ENCODE results near the gene ZNF561.
"Not testable (repeated sequence)": the region's sequence is repeated elsewhere in the genome, so short reads cannot be mapped to it uniquely, and the experiment has no call there.

Gene ZNF561

DNA sequence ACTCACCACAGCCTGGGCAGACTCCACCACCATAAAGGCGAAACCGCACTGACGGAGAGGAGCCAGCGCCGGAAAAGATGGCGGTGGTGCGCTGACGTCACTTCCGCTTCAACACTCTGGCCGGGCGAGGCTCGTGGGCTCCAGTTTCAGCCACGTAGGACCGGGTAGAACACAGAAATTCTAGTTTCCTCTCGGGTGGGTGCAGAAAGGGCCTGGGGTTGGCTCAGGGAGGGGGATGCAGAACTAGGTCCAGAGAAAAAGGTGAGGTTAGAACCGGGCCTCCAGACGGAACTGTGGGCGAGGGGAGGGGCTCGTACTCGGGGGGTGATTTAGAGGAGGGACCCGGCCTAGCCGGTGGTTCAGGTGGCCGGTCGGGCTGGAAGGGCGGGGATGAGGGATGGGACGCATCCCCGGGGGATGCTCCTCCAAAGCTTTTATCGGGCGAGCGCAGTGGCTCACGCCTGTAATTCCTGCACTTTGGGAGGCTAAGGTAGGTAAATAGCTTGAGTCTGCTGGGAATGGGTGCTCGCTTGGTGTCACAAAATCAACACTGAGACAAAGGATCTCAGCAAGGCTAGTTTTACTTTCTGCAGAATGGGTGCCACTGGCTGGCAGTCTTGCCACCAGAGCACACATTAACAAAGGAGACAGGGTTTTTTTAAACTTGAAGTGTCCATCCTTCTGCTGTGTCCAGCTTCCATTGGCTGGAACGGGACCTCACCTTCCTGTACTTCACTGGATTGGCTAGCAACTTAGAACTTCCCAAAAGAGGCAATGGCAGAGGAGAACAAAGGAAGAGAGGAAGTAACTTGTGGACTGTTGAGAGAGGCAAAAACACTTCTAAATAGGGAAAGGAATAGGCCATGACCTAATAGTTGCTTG is at the start of gene ZNF561:
ZNF561 (minus strand) TSS at position 77 of the 882 bp plus-strand sequence. CDS start 1,776 bp downstream, outside the sequence.
- peak within 1 kb of the TSS; percentile 98 for H3K9ac ChIP-seq (ENCODE audit: low read depth, low read length)
- H3K27me3 ChIP-seq (ENCODE audit: control insufficient read depth, insufficient read depth, low read length): no peaks in the 10 kb centered on the region
- peaks cover 32% of the 10 kb centered on the region for H3K36me3 ChIP-seq (ENCODE audit: control insufficient read depth, insufficient read depth, low read length)
- H3K4me3 ChIP-seq (ENCODE audit: low read depth, low read length): peak within 1 kb of the TSS; percentile 82
- no peaks in the 10 kb centered on the region for H3K9me3 ChIP-seq (ENCODE audit: control insufficient read depth, insufficient read depth, low read length)
- peaks cover 7% of the 10 kb centered on the region for H3K4me1 ChIP-seq (ENCODE audit: control insufficient read depth, insufficient read depth, low read length)
- peak within 1 kb of the TSS; percentile 97 for H3K27ac ChIP-seq (ENCODE audit: low read depth, low read length)

DNA sequence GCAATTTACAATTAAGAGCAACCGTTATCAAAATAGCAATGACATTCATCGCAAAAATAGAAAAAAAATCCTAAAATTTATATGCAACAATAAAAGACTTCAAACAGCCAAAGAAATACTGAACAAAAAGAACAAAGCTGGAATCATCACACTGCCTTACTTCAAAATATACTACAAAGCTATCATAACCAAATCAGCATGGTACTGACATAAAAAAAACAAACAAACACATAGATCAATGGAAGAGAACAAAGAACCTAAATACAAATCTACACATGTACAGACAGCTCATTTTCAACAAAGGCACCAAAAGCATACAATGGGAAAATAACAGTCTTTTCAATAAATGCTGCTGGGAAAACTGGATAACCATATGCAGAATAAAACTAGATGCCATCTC is 47.5 kb upstream of the ZNF561 start:
- Histone ChIP-seq H3K27me3 (ENCODE audit: control insufficient read depth, insufficient read depth, low read length) (no peaks in the 10 kb centered on the region), H3K4me1 (ENCODE audit: control insufficient read depth, insufficient read depth, low read length) (no peaks in the 10 kb centered on the region), H3K27ac (ENCODE audit: low read depth, low read length) (no peak overlapping the region), H3K9me3 (ENCODE audit: control insufficient read depth, insufficient read depth, low read length) (peaks cover 9% of the 10 kb centered on the region), H3K36me3 (ENCODE audit: control insufficient read depth, insufficient read depth, low read length) (peaks cover 24% of the 10 kb centered on the region), H3K4me3 (ENCODE audit: low read depth, low read length) (no peak overlapping the region), H3K9ac (ENCODE audit: low read depth, low read length) (no peak overlapping the region)

DNA sequence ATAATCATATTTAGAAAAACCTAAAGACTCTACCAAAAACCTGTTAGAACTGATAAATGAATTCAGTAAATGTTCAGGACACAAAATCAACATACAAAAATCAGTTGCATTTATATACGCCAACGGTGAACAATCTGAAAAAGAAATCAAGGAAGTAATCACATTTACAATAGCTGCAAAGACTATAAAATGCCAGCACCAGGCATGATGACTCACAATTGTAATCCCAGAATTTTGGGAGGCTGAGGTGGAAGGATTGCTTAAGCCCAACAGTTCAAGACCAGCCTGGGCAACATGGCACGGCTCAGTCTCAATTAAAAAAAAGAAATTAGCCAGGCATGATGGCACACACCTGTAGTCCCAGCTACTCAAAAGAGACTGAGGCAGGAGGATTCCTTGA is 46.9 kb upstream of the ZNF561 start:
- no peak overlapping the region for H3K9ac ChIP-seq (ENCODE audit: low read depth, low read length)
- H3K4me1 ChIP-seq (ENCODE audit: control insufficient read depth, insufficient read depth, low read length): no peaks in the 10 kb centered on the region
- H3K27me3 ChIP-seq (ENCODE audit: control insufficient read depth, insufficient read depth, low read length): no peaks in the 10 kb centered on the region
- no peak overlapping the region for H3K27ac ChIP-seq (ENCODE audit: low read depth, low read length)
- no peak overlapping the region for H3K4me3 ChIP-seq (ENCODE audit: low read depth, low read length)
- H3K36me3 ChIP-seq (ENCODE audit: control insufficient read depth, insufficient read depth, low read length): peaks cover 18% of the 10 kb centered on the region
- H3K9me3 ChIP-seq (ENCODE audit: control insufficient read depth, insufficient read depth, low read length): peaks cover 3% of the 10 kb centered on the region

DNA sequence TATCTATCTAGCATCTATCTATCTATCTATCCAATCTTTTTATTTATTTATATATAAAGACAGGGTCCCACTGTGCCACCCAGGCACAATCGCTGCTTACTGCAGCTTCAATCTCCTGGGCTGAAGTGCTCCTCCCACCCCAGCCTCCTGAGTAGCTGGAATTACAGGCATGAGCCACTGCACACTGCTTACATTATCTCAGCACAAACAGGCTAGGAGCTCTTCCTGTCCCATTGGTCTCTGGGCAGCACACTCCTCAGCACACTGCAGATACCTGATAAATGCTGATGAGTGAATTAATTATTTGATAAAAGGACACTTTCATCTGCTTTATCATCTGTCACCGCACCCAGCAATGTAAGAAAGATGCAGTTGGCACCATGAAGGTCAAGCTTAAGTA is 37.7 kb upstream of the ZNF561 start:
- no peak overlapping the region for H3K4me3 ChIP-seq (ENCODE audit: low read depth, low read length)
- H3K9ac ChIP-seq (ENCODE audit: low read depth, low read length): no peak overlapping the region
- H3K27me3 ChIP-seq (ENCODE audit: control insufficient read depth, insufficient read depth, low read length): no peaks in the 10 kb centered on the region
- H3K27ac ChIP-seq (ENCODE audit: low read depth, low read length): no peak overlapping the region
- H3K9me3 ChIP-seq (ENCODE audit: control insufficient read depth, insufficient read depth, low read length): peaks cover 23% of the 10 kb centered on the region
- H3K36me3 ChIP-seq (ENCODE audit: control insufficient read depth, insufficient read depth, low read length): peaks cover 58% of the 10 kb centered on the region
- no peaks in the 10 kb centered on the region for H3K4me1 ChIP-seq (ENCODE audit: control insufficient read depth, insufficient read depth, low read length)

DNA sequence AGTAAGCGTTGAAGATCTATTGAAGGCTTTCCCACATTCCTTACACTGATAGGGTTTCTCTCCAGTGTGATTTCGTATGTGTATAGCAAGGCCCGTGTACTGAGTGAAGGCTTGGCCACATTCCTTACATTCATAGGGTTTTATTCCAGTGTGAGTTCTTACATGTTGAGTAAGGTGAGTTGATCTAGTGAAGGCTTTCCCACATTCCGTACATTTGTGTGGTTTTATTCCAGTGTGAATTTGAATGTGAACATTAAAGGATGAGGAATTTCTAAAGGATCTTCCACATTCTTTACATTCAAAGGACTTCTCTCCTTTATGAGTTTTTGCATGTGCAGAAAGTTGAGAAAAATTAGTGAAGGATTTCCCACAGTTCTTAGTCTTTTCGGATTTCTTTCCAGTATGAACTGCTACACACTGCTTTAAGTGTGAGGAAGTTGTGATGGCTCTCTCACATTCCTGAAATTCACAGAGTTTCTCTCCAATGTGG is 32.1 kb upstream of the ZNF561 start:
- H3K4me1 ChIP-seq (ENCODE audit: control insufficient read depth, insufficient read depth, low read length): peaks cover 13% of the 10 kb centered on the region
- peaks cover 58% of the 10 kb centered on the region for H3K9me3 ChIP-seq (ENCODE audit: control insufficient read depth, insufficient read depth, low read length)
- not testable (repeated sequence) for H3K27me3 ChIP-seq (ENCODE audit: control insufficient read depth, insufficient read depth, low read length); H3K9ac ChIP-seq (ENCODE audit: low read depth, low read length); H3K27ac ChIP-seq (ENCODE audit: low read depth, low read length); H3K4me3 ChIP-seq (ENCODE audit: low read depth, low read length)
- peaks cover 81% of the 10 kb centered on the region for H3K36me3 ChIP-seq (ENCODE audit: control insufficient read depth, insufficient read depth, low read length)

DNA sequence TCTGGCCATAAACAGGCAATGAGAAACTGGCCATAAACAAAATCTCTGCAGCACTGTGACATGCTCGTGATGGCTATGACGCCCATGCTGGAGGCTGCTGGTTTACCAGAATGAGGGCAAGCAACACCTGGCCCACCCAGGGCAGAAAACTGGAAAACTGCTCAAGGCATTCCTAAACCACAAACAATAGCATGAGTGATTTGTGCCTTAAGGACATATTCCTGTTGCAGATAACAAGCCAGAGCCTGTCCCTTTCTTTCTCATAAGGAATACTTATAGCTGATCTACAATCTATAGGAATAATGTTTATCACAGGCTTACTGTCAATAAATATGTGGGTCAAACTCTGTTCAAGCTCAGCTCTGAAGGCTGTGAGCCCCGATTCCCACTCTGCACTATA is 30.4 kb upstream of the ZNF561 start:
- H3K27ac ChIP-seq (ENCODE audit: low read depth, low read length); H3K27me3 ChIP-seq (ENCODE audit: control insufficient read depth, insufficient read depth, low read length); H3K9ac ChIP-seq (ENCODE audit: low read depth, low read length): not testable (repeated sequence)
- 0 out of 2 replicates have a peak overlapping the region, but pooled peaks have one; percentile 0 for H3K4me3 ChIP-seq (ENCODE audit: low read depth, low read length)
- peaks cover 13% of the 10 kb centered on the region for H3K4me1 ChIP-seq (ENCODE audit: control insufficient read depth, insufficient read depth, low read length)
- peaks cover 58% of the 10 kb centered on the region for H3K9me3 ChIP-seq (ENCODE audit: control insufficient read depth, insufficient read depth, low read length)
- peaks cover 75% of the 10 kb centered on the region for H3K36me3 ChIP-seq (ENCODE audit: control insufficient read depth, insufficient read depth, low read length)

DNA sequence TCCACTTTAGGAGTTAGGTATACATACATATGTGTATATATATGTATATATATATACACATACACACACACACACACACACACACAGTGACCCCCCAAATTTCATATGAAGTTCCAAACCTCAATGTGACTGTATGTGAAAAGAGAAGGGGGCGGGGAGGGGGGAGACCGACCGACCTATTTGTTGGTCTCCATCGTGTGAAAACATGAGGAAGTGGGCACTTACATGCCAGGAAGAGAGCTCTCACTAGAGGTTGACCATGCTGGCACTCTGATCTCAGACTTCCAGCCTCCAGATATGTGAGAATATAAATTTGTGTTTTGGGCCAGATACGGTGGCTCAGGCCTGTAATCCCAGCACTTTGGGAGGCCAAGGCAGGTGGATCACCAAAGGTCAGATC is 29.3 kb upstream of the ZNF561 start:
- peak overlapping the region; percentile 63 for H3K27ac ChIP-seq (ENCODE audit: low read depth, low read length)
- H3K4me1 ChIP-seq (ENCODE audit: control insufficient read depth, insufficient read depth, low read length): peaks cover 13% of the 10 kb centered on the region
- H3K4me3 ChIP-seq (ENCODE audit: low read depth, low read length): no peak overlapping the region
- H3K36me3 ChIP-seq (ENCODE audit: control insufficient read depth, insufficient read depth, low read length): peaks cover 63% of the 10 kb centered on the region
- H3K27me3 ChIP-seq (ENCODE audit: control insufficient read depth, insufficient read depth, low read length): no peaks in the 10 kb centered on the region
- H3K9ac ChIP-seq (ENCODE audit: low read depth, low read length): no peak overlapping the region
- H3K9me3 ChIP-seq (ENCODE audit: control insufficient read depth, insufficient read depth, low read length): peaks cover 50% of the 10 kb centered on the region

DNA sequence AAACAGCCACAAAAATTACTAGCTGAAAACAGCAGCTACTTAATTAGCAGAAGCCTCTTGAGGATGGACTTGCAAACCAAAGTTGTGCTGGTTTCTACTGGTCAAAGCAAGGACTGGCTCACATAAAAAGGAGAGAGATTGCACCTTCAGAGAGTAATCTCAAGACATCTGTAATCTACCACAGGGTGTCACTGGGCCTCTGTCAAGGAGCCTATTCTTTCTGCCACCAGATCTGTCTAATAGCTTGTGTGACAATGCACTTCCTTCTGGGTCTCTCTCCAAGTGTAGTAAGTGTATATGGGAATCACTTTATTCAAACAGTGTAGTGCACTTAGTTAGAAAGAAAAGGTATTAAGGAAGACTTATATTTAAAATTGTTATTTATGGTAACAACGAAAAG is 24.4 kb upstream of the ZNF561 start:
- Histone ChIP-seq H3K27ac (ENCODE audit: low read depth, low read length) (no peak overlapping the region), H3K9ac (ENCODE audit: low read depth, low read length) (no peak overlapping the region), H3K4me1 (ENCODE audit: control insufficient read depth, insufficient read depth, low read length) (peaks cover 11% of the 10 kb centered on the region), H3K9me3 (ENCODE audit: control insufficient read depth, insufficient read depth, low read length) (peaks cover 19% of the 10 kb centered on the region), H3K27me3 (ENCODE audit: control insufficient read depth, insufficient read depth, low read length) (no peaks in the 10 kb centered on the region), H3K4me3 (ENCODE audit: low read depth, low read length) (no peak overlapping the region), H3K36me3 (ENCODE audit: control insufficient read depth, insufficient read depth, low read length) (peaks cover 26% of the 10 kb centered on the region)

DNA sequence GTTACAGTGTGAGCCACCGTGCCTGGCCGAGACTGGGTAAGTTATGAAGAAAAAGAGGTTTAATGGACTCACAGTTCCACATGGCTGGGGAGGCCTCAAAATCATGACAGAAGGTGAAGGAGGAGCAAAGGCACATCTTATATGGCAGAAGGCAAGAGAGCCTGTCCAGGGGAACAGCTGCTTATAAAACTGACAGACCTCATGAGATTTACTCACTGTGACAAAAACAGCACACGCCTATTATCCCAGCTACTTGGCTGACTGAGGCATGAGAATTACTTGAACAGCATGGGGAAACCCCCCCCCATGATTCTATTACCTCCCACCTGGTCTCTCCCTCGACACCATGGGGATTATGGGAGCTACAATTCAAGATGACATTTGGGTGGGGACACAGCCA is 23.4 kb upstream of the ZNF561 start:
- Histone ChIP-seq H3K4me3 (ENCODE audit: low read depth, low read length) (no peak overlapping the region), H3K27me3 (ENCODE audit: control insufficient read depth, insufficient read depth, low read length) (no peaks in the 10 kb centered on the region), H3K9ac (ENCODE audit: low read depth, low read length) (no peak overlapping the region), H3K36me3 (ENCODE audit: control insufficient read depth, insufficient read depth, low read length) (peaks cover 22% of the 10 kb centered on the region), H3K9me3 (ENCODE audit: control insufficient read depth, insufficient read depth, low read length) (peaks cover 16% of the 10 kb centered on the region), H3K4me1 (ENCODE audit: control insufficient read depth, insufficient read depth, low read length) (peaks cover 5% of the 10 kb centered on the region), H3K27ac (ENCODE audit: low read depth, low read length) (no peak overlapping the region)

DNA sequence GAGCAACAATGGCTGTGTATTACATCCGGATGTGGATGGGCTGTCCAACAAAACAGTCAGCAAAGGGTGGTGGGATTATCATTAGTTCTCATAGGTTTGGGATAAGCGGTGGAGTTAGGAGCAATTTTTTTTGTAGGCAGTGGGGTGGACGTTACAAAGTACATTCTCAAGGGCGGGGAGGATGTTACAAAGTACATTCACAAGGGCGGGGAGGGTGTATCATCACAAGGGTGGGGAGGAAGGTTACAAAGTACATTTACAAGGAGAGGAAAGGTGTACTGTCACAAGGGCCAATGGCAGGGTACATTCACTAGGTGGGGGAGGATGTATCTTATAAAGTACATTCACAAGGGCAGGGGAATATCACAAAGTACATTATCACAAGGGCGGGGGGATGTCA is 20.8 kb upstream of the ZNF561 start:
- H3K4me3 ChIP-seq (ENCODE audit: low read depth, low read length): no peak overlapping the region
- no peak overlapping the region for H3K27ac ChIP-seq (ENCODE audit: low read depth, low read length)
- peaks cover 16% of the 10 kb centered on the region for H3K9me3 ChIP-seq (ENCODE audit: control insufficient read depth, insufficient read depth, low read length)
- H3K9ac ChIP-seq (ENCODE audit: low read depth, low read length): no peak overlapping the region
- no peaks in the 10 kb centered on the region for H3K4me1 ChIP-seq (ENCODE audit: control insufficient read depth, insufficient read depth, low read length)
- peaks cover 12% of the 10 kb centered on the region for H3K36me3 ChIP-seq (ENCODE audit: control insufficient read depth, insufficient read depth, low read length)
- no peaks in the 10 kb centered on the region for H3K27me3 ChIP-seq (ENCODE audit: control insufficient read depth, insufficient read depth, low read length)

DNA sequence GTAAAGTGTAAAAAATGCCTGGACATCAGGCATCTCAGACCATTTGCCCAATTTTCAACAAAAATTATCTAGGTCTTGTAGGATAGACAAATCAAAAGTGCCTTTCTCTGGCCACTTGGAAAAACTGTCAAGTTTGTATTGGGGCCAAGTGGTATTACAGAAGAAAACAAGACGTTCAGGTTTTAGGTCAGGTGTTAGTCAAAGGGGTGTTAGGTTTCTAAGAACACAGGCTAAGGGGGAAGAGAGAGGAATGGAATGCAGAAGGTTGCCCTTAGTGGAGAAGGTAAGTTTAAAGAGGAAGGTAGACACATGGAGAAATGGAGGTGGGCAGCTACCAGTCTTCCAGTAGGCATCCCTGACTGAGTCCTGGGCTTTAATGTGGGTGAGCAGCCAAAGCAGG is 19.9 kb upstream of the ZNF561 start:
- Histone ChIP-seq H3K27ac (ENCODE audit: low read depth, low read length) (no peak overlapping the region), H3K36me3 (ENCODE audit: control insufficient read depth, insufficient read depth, low read length) (peaks cover 12% of the 10 kb centered on the region), H3K9me3 (ENCODE audit: control insufficient read depth, insufficient read depth, low read length) (peaks cover 16% of the 10 kb centered on the region), H3K9ac (ENCODE audit: low read depth, low read length) (no peak overlapping the region), H3K27me3 (ENCODE audit: control insufficient read depth, insufficient read depth, low read length) (no peaks in the 10 kb centered on the region), H3K4me3 (ENCODE audit: low read depth, low read length) (no peak overlapping the region), H3K4me1 (ENCODE audit: control insufficient read depth, insufficient read depth, low read length) (no peaks in the 10 kb centered on the region)
